HG03097 (cell line): Measurements from ENCODE around the gene APOBEC3F.

Experiments
- ATAC-seq: cut with Tn5 transposase; IDR thresholded peaks from one replicate; pipeline ENCODE4 v1.9.1; 2021; ENCODE audit not compliant: unreplicated experiment, low FRiP score

Gene APOBEC3F

GRCh38 chr22:39090426-39091064, 49.9 kb downstream of the APOBEC3F start:
- no peak for ATAC-seq

- ATAC-seq: no peak
Measured at GRCh38 chr22:39091126-39092081, 50.7 kb downstream of the APOBEC3F start.

DNA sequence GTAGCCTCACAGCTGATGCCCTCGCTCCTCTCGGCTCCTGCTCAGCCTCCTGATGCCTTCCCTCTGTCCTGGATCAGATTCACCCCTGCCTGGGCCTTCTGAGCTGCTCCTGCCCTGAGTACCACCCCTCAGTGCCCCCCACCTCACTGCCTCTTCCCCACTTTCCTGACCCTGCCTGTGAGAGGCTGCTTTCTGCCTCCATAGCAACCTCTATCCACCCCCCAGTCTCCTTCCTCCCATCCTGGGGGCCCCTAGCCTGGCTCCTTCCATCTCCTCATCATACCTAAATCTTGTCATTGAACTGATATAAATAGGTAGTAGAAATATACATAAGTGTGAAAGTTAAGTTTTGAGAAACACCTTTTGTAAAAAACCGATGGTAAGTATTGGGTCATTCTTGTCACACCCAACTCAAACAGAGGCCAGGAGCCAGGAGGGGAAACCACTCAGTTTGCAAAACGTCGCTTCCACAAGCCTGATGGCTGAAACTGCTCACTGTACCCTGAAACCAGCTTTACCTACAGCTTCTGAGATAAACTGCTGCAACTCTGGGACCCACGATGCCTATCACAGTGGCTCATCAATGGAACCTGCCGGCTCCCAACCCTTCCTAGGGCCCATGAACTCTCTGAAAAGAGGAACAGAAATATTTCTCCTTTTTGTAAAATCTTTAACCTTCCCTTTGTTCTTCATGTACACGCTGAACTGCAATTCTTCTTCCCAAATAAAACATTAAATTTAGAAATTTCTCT, 51.6 kb downstream of the APOBEC3F start:
- ATAC-seq: no peak

DNA sequence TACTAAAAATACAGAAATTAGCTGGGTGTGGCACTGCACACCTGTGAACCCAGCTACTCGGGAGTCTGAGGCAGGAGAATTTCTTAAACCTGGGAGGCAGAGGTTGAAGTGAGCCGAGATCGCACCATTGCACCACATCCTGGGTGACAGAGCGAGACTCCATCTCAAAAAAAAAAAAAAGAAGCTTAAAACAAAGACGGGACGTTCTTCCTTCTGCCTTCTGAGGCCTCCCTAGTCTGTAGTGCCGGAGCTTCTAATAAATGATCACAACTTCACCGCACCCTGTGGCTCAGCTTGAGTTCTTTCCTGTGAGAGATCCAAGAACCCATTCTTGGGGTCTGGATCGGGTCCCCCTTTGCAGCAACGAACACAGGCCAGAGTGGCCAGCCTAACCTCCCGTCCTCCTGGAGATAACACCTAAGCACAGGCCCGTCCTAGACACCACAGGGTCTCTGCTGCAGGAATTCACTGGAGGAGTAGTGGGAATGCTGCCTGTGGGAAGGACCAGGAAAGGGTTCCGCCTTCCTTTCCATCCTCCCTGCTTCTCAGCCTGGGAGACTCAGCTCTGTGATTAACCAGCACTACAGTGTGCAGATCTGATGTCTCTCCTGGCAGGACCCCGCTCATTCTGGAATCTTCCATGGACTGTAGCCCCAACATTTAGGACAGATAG, 54.2 kb downstream of the APOBEC3F start:
- ATAC-seq: no peak

DNA sequence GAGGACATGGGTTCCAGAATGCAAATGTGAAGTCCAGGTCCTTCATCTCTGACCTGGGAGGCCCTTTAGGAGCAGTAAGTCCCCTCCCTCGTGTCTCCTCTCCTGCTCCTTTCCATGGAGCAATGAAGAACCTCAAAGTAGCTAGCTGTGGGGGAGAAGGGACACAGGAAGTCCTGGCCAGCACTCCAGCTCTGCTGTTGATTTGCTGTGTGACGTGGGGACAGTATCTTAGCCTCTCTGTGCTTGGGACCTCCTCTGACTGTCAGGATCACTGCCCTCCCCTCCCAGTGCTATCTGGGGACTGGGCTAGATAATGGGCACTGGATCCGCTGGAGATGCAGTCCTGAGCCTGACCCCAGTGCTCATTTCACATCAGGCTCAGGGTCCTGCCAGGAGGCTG, 55.3 kb downstream of the APOBEC3F start:
- no peak for ATAC-seq

- ATAC-seq: no peak
Measured at GRCh38 chr22:39097098-39098020, 56.7 kb downstream of the APOBEC3F start, which contains the start of gene APOBEC3H. Gene APOBEC3H, plus strand, starts transcription at chr22:39097244. Its CDS starts 3,035 bp downstream, at chr22:39100279.

DNA sequence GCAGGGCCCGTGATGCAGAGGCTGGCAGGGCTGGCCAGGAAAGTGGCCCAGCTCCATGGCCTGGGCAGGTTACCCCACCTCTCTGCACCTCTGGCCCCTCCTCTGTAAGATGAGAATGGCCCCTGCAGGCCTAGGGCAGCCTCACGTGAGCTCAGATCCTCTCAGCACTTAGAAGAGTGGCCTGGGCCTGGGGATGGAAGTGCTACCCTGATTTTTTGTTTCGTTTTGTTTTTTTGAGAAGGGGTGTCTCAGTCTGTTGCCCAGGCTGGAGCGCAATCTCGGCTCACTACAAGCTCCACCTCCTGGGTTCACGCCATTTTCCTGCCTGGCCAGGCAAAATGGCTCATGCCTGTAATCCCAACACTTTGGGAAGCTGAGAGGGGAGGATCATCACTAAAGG, 57.4 kb downstream of the APOBEC3F start:
- no peak for ATAC-seq

DNA sequence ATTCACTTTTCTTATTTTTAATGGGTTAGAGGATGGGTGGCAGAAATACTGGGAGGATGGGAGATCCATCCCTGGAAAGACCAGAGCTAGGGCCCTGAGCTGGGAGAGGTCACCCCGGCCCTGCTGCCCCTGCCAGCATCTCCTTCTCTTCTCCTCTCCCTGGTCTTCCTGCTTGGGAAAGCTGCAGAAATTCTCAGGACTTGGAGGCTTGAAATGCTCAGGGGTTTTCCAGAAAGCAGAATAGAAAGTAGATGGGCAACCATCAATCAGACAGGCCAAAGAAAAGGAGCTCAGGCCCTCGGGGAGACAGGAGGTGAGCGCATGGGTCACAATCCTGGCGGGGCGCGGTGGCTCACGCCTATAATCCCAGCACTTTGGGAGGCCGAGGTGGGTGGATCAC, 57.9 kb downstream of the APOBEC3F start:
- ATAC-seq: no peak

DNA sequence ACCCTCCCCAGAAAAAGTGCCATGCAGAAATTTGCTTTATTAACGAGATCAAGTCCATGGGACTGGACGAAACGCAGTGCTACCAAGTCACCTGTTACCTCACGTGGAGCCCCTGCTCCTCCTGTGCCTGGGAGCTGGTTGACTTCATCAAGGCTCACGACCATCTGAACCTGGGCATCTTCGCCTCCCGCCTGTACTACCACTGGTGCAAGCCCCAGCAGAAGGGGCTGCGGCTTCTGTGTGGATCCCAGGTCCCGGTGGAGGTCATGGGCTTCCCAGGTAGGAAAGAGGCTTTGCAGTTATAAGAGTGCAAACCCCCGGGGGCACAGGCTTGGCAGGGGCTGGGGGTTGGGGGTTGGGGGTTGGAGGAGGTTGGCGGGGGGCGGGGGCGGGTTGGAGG, 60.6 kb downstream of the APOBEC3F start:
- ATAC-seq: no peak

DNA sequence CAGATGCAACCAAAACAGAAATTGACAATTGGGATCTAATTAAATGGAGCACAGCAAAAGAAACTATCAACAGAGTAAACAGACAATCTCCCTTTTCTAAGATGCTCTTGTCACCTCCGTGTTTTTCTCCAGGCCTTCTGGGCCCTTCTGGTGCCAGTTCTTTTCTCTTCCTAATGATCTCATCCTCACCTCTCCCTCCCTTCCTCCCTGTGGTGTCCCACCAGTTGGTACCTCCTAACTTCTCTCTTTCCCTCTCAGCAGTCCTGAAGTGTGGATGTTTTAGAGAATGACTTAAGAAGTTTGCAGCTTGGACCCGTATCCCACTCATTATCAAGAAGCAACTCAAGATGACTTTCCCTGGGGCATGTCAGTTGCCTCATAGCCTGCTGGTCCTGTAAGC, 62.8 kb downstream of the APOBEC3F start:
- no peak for ATAC-seq
